Epithelial cell of esophagus (primary cell): ENCODE data around the gene CCDC50.
A peak's percentile ranks its signal among the peaks of the same experiment; 100 is the strongest.

Experiments
- DNase-seq: peaks from one replicate; pipeline ENCODE4 v3.0.0; 2010; ENCODE audit warnings: low read depth
- H3K4me3 ChIP-seq: 2 replicates; pipeline ENCODE4 v1.5.1; 2011; ENCODE audit warnings: mild to moderate bottlenecking, low read length, control low read depth
- TF ChIP-seq, protein P1 (sequence below): IDR thresholded peaks from 2 replicates; pipeline ENCODE4 v1.5.1; 2011; ENCODE audit warnings: low read depth, mild to moderate bottlenecking, low read length, control low read depth, inconsistent platforms; ENCODE audit not compliant: insufficient read depth; ENCODE audit errors: missing control alignments

The CCDC50 gene

DNA sequence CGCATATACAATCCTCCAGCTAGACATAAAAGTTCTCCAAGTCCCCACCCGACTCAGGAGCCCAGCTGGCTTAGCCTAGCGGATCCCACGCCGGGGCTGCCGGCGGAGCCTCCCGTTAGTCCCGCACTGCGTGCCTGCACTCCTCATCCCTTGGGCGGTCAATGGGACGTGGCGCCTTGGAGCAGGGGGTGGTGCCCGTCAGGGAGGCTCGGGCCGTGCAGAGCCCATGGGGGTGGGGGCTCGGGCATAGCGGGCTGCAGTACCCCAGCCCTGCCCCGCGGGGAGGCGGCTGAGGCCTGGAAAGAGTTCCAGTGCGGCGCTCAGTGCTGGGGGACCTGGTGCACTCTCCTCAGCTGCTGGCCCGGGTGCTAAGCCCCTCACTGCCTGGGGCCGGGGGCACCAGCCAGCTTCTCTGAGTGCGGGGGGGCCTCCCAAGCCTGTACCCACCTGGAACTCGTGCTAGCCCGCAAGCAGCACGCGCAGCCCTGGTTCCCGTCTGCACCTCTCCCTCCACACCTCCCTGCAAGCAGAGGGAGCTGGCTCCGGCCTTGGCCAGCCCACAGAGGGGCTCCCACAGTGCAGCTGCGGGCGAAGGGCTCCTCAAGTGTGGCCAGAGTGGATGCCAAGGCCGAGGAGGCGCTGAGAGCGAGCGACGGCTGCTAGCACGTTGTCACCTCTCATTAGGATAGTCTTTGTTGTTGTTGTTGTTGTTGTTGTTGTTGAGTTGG, 12.2 kb upstream of the CCDC50 start:
- TF ChIP-seq, protein P1, sequence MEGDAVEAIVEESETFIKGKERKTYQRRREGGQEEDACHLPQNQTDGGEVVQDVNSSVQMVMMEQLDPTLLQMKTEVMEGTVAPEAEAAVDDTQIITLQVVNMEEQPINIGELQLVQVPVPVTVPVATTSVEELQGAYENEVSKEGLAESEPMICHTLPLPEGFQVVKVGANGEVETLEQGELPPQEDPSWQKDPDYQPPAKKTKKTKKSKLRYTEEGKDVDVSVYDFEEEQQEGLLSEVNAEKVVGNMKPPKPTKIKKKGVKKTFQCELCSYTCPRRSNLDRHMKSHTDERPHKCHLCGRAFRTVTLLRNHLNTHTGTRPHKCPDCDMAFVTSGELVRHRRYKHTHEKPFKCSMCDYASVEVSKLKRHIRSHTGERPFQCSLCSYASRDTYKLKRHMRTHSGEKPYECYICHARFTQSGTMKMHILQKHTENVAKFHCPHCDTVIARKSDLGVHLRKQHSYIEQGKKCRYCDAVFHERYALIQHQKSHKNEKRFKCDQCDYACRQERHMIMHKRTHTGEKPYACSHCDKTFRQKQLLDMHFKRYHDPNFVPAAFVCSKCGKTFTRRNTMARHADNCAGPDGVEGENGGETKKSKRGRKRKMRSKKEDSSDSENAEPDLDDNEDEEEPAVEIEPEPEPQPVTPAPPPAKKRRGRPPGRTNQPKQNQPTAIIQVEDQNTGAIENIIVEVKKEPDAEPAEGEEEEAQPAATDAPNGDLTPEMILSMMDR: no peak
- no peak overlapping the region for H3K4me3 ChIP-seq
- no peak for DNase-seq

DNA sequence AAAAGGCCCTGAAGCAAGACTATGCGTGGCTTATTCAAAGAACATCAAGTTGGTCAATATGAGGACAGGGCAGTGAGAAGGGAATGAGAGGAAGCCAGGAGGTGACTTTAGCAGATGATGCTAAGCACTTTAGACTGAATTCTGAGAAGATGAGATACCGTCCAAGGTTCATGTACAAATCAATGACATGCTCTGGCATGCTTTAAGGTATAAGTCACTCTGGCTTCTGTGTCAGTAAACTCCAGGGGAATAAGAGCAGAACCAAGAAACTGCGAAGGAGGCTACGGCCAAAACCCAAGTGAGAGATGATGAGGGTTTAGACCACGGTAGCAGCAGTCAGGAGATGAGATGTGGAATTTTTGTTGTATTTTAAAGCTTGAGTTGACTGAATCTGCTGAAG, 8.9 kb upstream of the CCDC50 start:
- DNase-seq: peak; percentile 64
- H3K4me3 ChIP-seq: no peak overlapping the region
- TF ChIP-seq, protein P1: no peak

DNA sequence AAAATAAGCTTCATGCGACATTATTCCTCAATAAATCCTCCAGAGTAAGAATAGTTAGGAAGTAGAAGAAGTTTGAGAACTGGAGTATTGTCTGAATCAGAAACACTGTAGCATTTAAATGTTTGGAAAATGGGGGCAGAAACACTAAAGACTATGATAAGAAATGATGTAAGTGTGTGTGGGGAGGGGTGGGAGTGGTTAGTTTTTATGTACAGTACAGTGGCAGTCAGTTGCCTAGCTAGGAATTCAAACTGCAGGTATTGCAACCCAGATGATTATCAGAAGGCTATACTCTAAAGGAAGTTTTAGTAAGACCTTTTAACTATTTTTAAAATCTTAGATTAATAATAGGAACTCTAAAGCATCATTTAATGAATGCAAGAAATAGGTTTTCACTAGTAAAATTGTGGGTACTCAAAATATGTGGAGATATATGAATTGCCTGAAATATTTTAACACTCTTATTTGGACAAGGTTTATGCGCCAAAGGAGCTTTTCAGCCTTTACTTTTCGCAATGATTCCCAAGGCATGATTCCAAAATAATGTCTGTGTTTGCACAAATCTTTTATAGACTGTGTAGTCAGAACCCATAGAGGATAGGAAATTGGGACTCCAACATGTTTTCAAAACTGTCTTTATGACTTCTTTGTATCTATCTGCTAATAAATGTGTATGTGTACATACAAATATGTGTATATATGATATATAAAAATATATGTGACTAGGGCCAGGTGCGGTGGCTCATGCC, 8.0 kb upstream of the CCDC50 start:
- H3K4me3 ChIP-seq: no peak overlapping the region
- TF ChIP-seq, protein P1: no peak
- DNase-seq: no peak

DNA sequence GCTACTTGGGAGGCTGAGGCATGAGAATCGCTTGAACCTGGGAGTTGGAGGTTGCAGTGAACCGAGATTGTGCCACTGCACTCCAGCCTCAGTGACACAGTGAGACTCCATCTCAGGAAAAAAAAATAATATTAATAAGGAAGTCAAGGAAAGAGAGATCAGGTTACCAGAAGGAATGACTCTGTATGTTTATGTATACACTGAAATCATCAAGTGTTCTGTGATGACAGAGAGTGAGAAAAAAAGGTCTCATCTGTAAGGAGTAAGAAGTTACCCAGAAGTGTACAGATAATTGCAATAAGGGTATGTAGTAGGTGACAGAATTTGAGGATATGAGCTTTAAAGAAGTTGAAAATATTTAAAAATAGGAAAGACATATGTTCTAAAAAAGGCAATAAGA, 4.3 kb upstream of the CCDC50 start:
- peak; percentile 38 for DNase-seq
- H3K4me3 ChIP-seq: no peak overlapping the region
- TF ChIP-seq, protein P1: no peak

DNA sequence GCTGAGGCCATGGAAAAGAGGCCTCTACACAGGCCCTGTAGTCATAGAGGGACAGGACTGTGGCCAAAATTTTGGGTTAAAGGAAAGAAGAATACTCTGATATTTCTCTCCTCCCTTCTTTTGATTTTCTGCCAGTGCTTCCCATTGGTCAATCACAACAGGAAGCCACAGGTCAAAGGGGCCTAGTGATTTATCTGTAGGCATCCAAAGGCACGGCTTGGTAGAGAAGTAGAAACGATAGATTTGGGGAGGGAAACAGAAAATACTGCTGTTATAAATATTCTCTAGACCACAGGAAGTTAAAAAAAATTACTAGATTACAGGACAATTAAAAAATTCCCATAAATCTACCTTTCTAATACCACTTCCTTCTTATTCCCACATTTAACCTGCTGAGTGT, 1.7 kb upstream of the CCDC50 start:
- TF ChIP-seq, protein P1: no peak
- H3K4me3 ChIP-seq: no peak overlapping the region
- DNase-seq: no peak

DNA sequence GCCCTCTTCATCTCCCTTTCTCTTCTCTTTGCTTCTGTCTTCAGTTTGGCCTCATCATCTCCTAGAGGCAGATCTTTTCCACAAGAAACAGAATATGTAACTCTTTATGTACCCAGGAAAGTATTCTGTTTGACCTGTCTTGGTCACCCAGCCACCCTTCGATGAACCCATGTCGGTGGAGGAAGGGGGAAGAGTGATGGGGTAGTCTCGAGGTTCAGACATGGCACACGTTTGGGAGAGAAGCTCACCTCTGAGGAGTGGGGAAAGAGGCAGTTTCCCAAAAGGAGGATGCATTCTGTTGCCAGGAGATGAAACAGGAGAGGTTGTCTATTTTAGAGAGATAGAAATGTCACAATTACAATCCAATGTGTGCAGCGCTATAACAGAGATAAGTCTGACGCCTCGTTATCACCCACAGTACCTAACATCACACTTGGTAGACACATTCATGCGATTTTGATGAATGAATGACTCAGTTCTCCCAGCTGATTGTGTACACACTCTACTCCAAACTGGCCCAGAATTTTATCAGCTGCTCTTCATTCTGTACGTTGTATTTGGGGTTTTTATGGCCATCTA, 722 bp upstream of the CCDC50 start:
- TF ChIP-seq, protein P1: no peak
- DNase-seq: peak; percentile 31
- H3K4me3 ChIP-seq: peak overlapping the region; percentile 69
